Measurements from ENCODE around the gene ASB17. TPM values are rescaled to one million over a fixed set of nuclear protein-coding genes. Genes with fewer than 3 reads are reported as not detected.

Gene ASB17
- total RNA-seq, 4 donors from 2014 or later, result not detected

DNA sequence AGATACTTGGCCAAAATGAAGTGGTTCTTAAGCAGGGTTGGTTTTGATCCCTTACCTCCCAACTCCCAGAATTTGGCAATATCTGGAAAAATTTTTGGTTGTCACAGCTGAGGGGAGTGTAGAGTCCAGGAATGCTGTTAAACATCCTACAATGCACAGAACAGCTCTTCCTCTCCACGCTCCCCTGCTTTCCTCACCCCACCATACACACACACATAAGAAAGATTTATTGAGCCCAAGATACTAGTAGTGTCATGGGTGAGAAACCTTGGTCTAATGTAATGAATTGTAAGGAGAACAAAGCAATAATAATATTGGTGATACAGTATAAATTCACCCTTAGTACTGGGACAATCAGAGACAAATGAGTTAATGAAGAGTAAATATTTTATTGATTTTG lies 47.8 kb downstream of the ASB17 start:
- DNase-seq, result no peak
- H3K9me3 ChIP-seq, result no peaks in the 10 kb centered on the region
- TF ChIP-seq POLR2A (IDR thresholded peaks at IDR 0.05), result no peak
- TF ChIP-seq, protein P1, sequence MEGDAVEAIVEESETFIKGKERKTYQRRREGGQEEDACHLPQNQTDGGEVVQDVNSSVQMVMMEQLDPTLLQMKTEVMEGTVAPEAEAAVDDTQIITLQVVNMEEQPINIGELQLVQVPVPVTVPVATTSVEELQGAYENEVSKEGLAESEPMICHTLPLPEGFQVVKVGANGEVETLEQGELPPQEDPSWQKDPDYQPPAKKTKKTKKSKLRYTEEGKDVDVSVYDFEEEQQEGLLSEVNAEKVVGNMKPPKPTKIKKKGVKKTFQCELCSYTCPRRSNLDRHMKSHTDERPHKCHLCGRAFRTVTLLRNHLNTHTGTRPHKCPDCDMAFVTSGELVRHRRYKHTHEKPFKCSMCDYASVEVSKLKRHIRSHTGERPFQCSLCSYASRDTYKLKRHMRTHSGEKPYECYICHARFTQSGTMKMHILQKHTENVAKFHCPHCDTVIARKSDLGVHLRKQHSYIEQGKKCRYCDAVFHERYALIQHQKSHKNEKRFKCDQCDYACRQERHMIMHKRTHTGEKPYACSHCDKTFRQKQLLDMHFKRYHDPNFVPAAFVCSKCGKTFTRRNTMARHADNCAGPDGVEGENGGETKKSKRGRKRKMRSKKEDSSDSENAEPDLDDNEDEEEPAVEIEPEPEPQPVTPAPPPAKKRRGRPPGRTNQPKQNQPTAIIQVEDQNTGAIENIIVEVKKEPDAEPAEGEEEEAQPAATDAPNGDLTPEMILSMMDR (IDR thresholded peaks at IDR 0.05), result no peak
- H3K27me3 ChIP-seq, result no peaks in the 10 kb centered on the region
- no peak overlapping the region for H3K4me3 ChIP-seq
- H3K36me3 ChIP-seq, result no peaks in the 10 kb centered on the region
- H3K4me1 ChIP-seq, result no peaks in the 10 kb centered on the region
- WGBS, 2 donors, result 73 to 80% methylated on average over 1 of the region's 1 CpG
- no peak overlapping the region for H3K27ac ChIP-seq
- intact Hi-C loops (cut with DNase I), result no loop called here

DNA sequence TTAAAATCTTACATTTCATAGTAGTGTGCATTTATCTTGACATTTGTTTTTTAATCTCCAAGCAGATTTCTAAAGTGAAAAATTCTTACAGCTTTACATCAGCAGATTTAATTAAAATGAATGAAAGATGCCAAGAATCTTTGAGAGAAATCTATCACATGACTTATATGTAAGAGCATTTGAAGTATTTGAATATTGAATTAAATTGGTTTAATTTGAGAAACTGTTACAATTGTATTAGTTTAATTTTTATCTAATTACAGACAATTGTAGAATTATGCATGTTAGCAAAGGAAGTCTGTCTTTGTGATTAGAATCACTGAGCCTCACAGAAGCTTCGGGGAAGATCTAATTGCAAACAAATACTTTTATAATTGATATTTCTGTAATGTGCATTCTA lies 52.2 kb downstream of the ASB17 start:
- H3K4me3 ChIP-seq, result no peak overlapping the region
- H3K9me3 ChIP-seq, result no peaks in the 10 kb centered on the region
- no peaks in the 10 kb centered on the region for H3K27me3 ChIP-seq
- no peak overlapping the region for H3K27ac ChIP-seq
- no peak for DNase-seq
- H3K36me3 ChIP-seq, result no peaks in the 10 kb centered on the region
- 75 to 85% methylated on average over 1 of the region's 1 CpG for WGBS, 2 donors
- no peak for TF ChIP-seq POLR2A (IDR thresholded peaks at IDR 0.05)
- TF ChIP-seq, protein P1 (IDR thresholded peaks at IDR 0.05), result no peak
- H3K4me1 ChIP-seq, result no peaks in the 10 kb centered on the region
- intact Hi-C loops (cut with DNase I), result no loop called here

GRCh38 chr1:75870951-75871350 lies 61.3 kb downstream of the ASB17 start:
- 26 to 44% methylated on average over 1 of the region's 1 CpG for WGBS, 2 donors
- H3K9me3 ChIP-seq, result no peaks in the 10 kb centered on the region
- H3K27me3 ChIP-seq, result no peaks in the 10 kb centered on the region
- H3K27ac ChIP-seq, result no peak overlapping the region
- H3K4me1 ChIP-seq, result no peaks in the 10 kb centered on the region
- intact Hi-C loops (cut with DNase I), result no loop called here
- no peak for DNase-seq
- no peak overlapping the region for H3K4me3 ChIP-seq
- no peaks in the 10 kb centered on the region for H3K36me3 ChIP-seq
- TF ChIP-seq POLR2A (IDR thresholded peaks at IDR 0.05), result no peak
- TF ChIP-seq, protein P1 (IDR thresholded peaks at IDR 0.05), result no peak

Other genes starting within 250 kb of the ASB17 start
- gene ACADM, start 207.7 kb downstream of the ASB17 start, total RNA-seq, result 10 to 100 TPM; 45.9 to 71.5 (median 60.5) TPM
- gene RABGGTB, start 146.1 kb downstream of the ASB17 start, total RNA-seq, result 10 to 100 TPM; 34.9 to 98.4 (median 68.1) TPM
- gene MSH4, start 135.5 kb downstream of the ASB17 start, total RNA-seq, result under 1 TPM in 2 of 4 donors, not detected in 2; 0.35 to 0.38 TPM
- 1 to 10 TPM in 3 of 4 donors, under 1 TPM in 1; 0.27 to 4.3 (median 2.2) TPM for gene ST6GALNAC3, start 142.3 kb upstream of the ASB17 start, total RNA-seq